MCF 10A (cell line): ENCODE results near the gene ASB15. TPM values are rescaled to one million over a fixed set of nuclear protein-coding genes. Genes with fewer than 3 reads are reported as not detected.

ENCODE experiments used
- BruUV-seq: library from RNA; stranded (reverse); fragments of 400-500 nt; replicated peaks from 2 replicates; lab custom pipeline; 2021; lab: Mats Ljungman, UMichigan
- CTCF ChIA-PET: fragments of 300-600 bp; sonication (Branson Sonifier 250); formaldehyde crosslinking; extraction: SDS; loops from one replicate; lab custom pipeline; 2021; ENCODE audit warnings: antibody characterized with exemption, inconsistent platforms; lab: Yijun Ruan, JAX
- POLR2A ChIA-PET: fragments of 300-600, 350-650 bp; sonication (Branson Sonifier 250); formaldehyde crosslinking; extraction: SDS; loops from one replicate; lab custom pipeline; 2020; ENCODE audit warnings: antibody characterized with exemption, inconsistent platforms; lab: Yijun Ruan, JAX
- DNase-seq: peaks from one replicate; pipeline ENCODE4 v3.0.0-alpha.2; 2018; ENCODE audit not compliant: unreplicated experiment
- H3K27ac Mint-ChIP-seq: one replicate; pipeline ENCODE4 v1.8.0; 2022; ENCODE audit warnings: mild to moderate bottlenecking, low read depth, mixed read lengths; ENCODE audit not compliant: unreplicated experiment
- H3K27me3 Mint-ChIP-seq: one replicate; pipeline ENCODE4 v1.8.0; 2022; ENCODE audit warnings: mixed read lengths; ENCODE audit not compliant: insufficient read depth, unreplicated experiment
- H3K36me3 Mint-ChIP-seq: one replicate; pipeline ENCODE4 v1.8.0; 2022; ENCODE audit warnings: mild to moderate bottlenecking, moderate library complexity, mixed read lengths; ENCODE audit not compliant: insufficient read depth, unreplicated experiment
- H3K4me1 Mint-ChIP-seq: one replicate; pipeline ENCODE4 v1.8.0; 2022; ENCODE audit warnings: mixed read lengths; ENCODE audit not compliant: insufficient read depth, unreplicated experiment
- H3K4me3 Mint-ChIP-seq: one replicate; pipeline ENCODE4 v1.8.0; 2022; ENCODE audit warnings: mild to moderate bottlenecking, moderate library complexity, mixed read lengths; ENCODE audit not compliant: unreplicated experiment
- H3K9me3 Mint-ChIP-seq: one replicate; pipeline ENCODE4 v1.8.0; 2022; ENCODE audit warnings: mixed read lengths; ENCODE audit not compliant: unreplicated experiment
- intact Hi-C: fragments of 100-400 bp; cut with micrococcal nuclease; formaldehyde crosslinking; loops from 2 replicates; pipeline ENCODE4 v1.14.1; 2022
- total RNA-seq: library from RNA; stranded (reverse); gene quantifications from 2 replicates; pipeline ENCODE4 v1.2.3, GENCODE V29; 2022
- TF ChIP-seq, protein P1 (sequence below): fragments of 200-600 bp; IDR thresholded peaks from one replicate; pipeline ENCODE4 v1.8.0; 2022; ENCODE audit warnings: antibody characterized with exemption, mild to moderate bottlenecking; ENCODE audit not compliant: unreplicated experiment

Gene ASB15
- total RNA-seq, 1 experiment from 2014 or later, result not detected

DNA sequence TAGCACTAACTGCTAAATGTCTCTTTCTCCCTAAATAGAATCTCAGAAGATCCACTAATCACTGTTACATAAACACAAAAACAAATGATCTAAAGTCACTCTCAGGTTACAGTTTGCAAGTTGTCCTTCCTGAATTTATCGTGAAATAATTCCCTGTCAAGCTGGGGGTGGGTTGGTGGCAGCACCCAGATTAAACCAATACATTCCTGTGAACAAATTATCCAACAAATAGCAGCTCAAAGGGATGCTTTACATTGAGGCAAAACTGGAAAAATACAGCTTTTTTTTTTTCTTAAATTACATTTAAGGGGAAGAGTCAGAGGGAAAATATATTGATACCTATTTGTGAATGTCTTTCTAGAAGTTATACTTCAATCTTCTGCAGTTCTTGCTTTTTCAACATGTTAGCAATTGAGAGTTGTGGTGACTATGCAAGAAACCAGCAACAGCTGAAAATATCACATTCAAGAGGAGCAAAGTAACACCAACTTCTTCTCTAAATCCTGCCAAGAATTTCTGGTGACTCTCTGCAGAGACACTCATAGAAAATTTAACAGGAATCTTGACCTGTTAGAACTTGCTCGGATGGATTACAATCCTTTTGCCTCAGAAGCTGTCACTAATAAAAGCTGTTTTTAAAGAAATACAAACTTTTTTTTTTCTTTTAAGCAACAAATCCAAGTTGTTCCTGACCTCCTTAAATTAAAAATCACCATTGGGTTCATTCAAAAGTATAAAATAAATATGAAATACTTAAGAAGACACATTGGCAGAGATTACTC, 73.0 kb downstream of the ASB15 start:
- H3K27me3 Mint-ChIP-seq, result no peaks in the 10 kb centered on the region
- H3K36me3 Mint-ChIP-seq, result peaks cover 5% of the 10 kb centered on the region
- H3K4me1 Mint-ChIP-seq, result peaks cover 21% of the 10 kb centered on the region
- no TSS peak for BruUV-seq
- ChIA-PET CTCF (interaction anchor here (0.6 to 2.1 kb wide), 11 partner anchors 12 to 1531 kb away, joined by 3 to 9 read pairs (median 5); no protein-coding TSS in a partner anchor), POLR2A (interaction anchor here (0.6 to 3.1 kb wide), 17 partner anchors 9 to 122 kb away, joined by 3 to 21 read pairs (median 4); partner anchors contain the start of genes NDUFA5 and WASL)
- H3K9me3 Mint-ChIP-seq, result no peaks in the 10 kb centered on the region
- TF ChIP-seq, protein P1, sequence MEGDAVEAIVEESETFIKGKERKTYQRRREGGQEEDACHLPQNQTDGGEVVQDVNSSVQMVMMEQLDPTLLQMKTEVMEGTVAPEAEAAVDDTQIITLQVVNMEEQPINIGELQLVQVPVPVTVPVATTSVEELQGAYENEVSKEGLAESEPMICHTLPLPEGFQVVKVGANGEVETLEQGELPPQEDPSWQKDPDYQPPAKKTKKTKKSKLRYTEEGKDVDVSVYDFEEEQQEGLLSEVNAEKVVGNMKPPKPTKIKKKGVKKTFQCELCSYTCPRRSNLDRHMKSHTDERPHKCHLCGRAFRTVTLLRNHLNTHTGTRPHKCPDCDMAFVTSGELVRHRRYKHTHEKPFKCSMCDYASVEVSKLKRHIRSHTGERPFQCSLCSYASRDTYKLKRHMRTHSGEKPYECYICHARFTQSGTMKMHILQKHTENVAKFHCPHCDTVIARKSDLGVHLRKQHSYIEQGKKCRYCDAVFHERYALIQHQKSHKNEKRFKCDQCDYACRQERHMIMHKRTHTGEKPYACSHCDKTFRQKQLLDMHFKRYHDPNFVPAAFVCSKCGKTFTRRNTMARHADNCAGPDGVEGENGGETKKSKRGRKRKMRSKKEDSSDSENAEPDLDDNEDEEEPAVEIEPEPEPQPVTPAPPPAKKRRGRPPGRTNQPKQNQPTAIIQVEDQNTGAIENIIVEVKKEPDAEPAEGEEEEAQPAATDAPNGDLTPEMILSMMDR, result no peak
- DNase-seq, result peak; percentile 70
- intact Hi-C loops, result loop anchor here (2.0 kb wide), 2 partner anchors 40 to 94 kb away; no protein-coding TSS in a partner anchor
- peak overlapping the region; percentile 46 for H3K27ac Mint-ChIP-seq
- H3K4me3 Mint-ChIP-seq, result no peak overlapping the region

DNA sequence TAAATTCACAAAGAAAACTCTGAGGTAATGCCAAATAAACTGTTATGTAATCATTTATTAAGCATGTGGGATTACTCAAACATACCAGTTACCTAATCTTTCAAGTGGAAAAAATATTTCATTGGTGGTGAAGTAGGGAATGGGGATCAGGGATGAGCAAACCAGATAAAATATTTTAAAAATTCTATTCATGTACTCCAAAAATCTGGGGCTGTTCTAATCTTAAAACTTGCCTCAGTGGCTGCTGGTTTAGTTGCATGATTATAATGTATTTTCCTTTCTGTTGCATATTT, 73.5 kb downstream of the ASB15 start:
- Mint-ChIP-seq H3K4me3 (no peak overlapping the region), H3K27me3 (no peaks in the 10 kb centered on the region), H3K9me3 (no peaks in the 10 kb centered on the region), H3K4me1 (peaks cover 21% of the 10 kb centered on the region), H3K27ac (peak overlapping the region; percentile 46), H3K36me3 (peaks cover 8% of the 10 kb centered on the region)
- DNase-seq, result peak; percentile 55
- POLR2A ChIA-PET, result interaction anchor here (0.7 to 3.1 kb wide), 13 partner anchors 10 to 117 kb away, joined by 3 to 21 read pairs (median 5); partner anchors contain the start of genes NDUFA5 and WASL
- no TSS peak for BruUV-seq
- TF ChIP-seq, protein P1, result no peak
- CTCF ChIA-PET, result interaction anchor here (0.9 to 2.1 kb wide), 5 partner anchors 39 to 194 kb away, joined by 3 to 9 read pairs (median 6); no protein-coding TSS in a partner anchor
- intact Hi-C loops, result loop anchor here (2.0 kb wide), 2 partner anchors 40 to 94 kb away; no protein-coding TSS in a partner anchor

DNA sequence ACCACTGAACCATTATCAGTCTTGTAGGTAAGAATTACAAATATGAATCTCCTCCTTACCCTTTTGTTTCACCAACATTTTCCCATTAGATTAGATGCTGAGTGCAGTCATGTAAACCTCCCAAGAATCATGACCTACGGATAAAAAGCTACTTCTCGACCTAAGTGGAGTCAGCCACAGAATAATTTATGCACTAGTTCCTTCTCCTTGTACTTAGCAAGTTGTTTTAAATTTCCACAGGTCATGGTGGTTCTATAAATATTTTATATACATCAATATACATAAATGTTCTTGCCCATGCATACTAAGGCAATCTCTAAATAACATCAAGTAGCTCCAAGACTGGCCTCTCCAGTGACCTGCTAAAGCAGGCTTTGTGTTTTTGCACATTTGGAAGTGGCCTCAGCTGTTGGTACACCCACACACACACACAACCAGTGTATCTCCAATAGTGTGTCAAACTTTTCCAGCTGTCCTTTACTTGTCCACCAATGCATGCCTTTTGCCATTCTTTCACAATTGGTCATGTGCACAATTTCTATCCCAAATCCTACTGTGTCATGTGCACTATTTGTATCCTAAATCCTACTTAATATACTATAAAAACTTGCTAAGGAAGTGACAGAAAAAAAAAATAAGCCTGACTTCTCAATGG, 75.6 kb downstream of the ASB15 start:
- CTCF ChIA-PET, result interaction anchor here (0.5 to 2.2 kb wide), 8 partner anchors 11 to 135 kb away, joined by 3 to 5 read pairs (median 4); no protein-coding TSS in a partner anchor
- Mint-ChIP-seq H3K9me3 (no peaks in the 10 kb centered on the region), H3K27ac (no peak overlapping the region), H3K36me3 (peaks cover 25% of the 10 kb centered on the region), H3K27me3 (no peaks in the 10 kb centered on the region), H3K4me3 (no peak overlapping the region), H3K4me1 (peaks cover 21% of the 10 kb centered on the region)
- BruUV-seq, result no TSS peak
- no peak for DNase-seq
- TF ChIP-seq, protein P1, result no peak
- intact Hi-C loops, result no loop called here
- POLR2A ChIA-PET, result interaction anchor here (0.6 to 1.5 kb wide), 6 partner anchors 13 to 244 kb away, joined by 3 to 6 read pairs (median 4); partner anchors contain the start of gene WASL
